GM18858 (cell line): ENCODE measurements around the gene ADAM15.
A peak's percentile ranks its signal among the peaks of the same experiment; 100 is the strongest.

Source experiments
- ATAC-seq: cut with Tn5 transposase; IDR thresholded peaks from one replicate; pipeline ENCODE4 v1.9.1; 2021; ENCODE audit not compliant: unreplicated experiment

The ADAM15 gene

DNA sequence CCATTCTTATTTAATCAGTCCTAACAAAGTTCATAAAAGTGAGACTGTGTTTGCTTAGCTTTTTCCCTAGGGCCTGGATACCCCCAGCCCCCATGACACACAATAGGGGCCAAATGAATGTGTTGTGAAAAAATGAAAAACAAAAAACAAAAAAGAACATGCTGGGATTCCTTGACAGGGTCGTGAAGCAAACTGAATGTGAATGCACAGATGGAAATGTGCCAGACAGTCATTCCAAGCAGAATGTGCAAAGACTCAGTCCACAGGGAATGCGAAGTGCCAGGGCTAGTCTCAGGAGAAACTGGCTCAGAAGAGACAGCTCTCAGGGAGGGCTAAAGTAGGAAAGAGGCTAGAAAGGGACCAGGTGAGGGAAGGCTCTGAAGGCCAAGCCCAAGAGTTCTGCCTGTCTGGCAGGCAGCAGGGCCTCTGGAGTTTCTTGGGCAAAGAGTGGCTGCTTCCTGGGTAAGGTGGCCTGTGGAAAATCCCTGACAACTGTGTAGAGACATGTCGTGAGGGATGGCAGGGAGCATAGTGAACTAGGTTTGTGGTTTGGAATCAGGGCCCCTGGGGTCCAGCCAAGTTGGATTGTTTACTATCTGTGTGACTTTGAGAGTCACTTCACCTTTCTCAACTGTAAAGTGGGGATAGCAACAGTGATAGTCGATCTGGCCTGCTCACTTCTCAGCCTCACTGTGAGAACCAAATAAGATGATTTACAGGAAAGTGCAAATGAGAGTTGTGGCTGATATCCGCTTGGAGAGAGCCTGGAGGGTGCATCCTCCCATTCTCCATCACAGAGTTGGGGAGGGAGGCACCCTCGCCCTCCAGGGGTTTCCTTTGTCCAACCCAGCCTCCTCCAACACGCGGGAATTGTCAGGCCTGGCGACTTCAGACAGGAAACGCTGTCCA, 1.2 kb upstream of the ADAM15 start:
- no peak for ATAC-seq

DNA sequence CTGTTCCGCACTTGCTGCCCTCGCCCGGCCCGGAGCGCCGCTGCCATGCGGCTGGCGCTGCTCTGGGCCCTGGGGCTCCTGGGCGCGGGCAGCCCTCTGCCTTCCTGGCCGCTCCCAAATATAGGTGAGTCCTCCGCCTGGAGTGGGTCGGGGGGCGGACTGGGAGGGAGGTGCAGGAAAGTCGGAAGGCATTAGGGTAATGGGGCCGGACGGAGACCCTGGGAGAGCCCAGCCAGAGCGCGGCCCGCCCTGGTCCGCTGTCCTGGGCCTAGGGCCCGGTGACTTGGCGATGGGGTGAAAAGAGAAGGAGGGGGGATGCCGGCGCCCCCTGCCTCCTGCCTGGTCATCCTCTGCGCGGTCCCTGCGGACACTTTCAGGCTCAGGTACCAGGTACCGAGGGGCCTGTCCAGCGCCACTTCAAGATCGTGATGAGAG, 243 bp downstream of the ADAM15 start:
- ATAC-seq: no peak

DNA sequence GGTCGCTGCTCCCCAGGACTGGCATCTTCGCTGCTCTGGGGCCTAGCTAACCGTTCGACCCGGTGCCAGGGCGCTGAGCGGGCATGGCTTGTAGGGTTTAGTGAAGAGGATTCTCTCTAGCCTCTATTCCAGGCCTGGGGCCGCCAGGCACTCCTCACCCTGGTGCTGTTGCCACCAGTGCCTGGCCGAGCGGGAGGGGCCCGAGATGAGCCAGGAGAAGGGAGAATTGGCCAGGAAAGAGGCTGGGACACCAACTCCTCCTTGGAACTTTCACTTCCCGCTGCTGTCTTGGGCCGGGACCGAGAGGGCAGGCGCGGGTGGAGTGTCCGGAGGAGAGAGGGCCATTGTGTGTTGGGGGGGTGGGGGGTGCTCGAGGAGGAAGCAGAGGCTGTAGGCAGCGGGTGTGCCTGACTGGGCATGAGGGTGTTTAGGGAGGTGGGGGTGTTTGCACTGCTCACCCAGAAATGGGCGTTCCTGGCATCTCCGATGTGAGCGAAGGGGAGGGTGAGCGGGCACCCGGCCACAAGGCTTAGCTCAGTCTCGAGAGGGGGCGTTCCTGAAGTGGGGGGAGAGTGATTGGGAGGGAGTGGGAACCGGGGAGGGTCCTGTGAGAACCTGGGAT, 772 bp downstream of the ADAM15 start:
- no peak for ATAC-seq

DNA sequence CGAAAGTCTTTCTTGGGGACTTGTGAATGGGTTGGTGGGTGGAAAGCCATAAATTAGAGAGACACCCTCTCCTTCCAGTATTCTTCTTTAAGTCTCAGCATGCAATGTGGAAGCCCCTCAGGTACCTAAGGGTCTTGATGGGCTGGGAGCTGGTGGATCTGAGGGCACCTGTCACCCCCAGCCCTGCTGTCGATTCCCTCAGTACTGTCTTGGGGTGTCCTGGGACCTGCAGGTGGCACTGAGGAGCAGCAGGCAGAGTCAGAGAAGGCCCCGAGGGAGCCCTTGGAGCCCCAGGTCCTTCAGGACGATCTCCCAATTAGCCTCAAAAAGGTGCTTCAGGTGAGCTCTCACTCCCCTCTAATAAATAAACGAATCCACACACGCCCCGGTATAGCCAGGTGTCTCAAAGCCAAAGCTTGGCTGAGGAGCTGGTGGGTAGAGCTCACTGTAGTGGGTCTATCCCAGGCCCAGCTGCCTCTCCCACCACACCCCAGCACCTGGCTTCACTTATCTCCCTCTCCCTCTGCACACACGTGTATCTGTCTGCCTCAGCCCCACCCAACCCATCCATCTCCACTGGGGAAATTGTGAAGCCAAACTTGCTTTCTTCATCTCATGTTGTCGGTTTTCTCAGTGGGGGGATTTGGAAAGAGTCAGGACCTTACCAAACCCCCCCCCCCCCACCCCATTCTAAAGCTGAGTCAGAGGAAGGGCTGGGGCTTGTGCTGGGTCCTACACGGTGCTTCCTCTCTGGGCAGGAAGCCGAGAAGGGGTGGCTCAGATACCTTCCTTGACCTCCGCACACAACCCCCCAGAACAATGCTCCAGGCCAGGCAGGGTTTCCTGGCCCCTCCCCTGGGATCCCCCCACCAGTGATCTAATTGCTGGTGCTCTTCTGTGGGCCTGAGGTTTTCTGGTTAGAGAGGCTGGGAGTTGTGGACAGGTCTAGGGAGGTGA, 1.6 kb downstream of the ADAM15 start:
- ATAC-seq: no peak

DNA sequence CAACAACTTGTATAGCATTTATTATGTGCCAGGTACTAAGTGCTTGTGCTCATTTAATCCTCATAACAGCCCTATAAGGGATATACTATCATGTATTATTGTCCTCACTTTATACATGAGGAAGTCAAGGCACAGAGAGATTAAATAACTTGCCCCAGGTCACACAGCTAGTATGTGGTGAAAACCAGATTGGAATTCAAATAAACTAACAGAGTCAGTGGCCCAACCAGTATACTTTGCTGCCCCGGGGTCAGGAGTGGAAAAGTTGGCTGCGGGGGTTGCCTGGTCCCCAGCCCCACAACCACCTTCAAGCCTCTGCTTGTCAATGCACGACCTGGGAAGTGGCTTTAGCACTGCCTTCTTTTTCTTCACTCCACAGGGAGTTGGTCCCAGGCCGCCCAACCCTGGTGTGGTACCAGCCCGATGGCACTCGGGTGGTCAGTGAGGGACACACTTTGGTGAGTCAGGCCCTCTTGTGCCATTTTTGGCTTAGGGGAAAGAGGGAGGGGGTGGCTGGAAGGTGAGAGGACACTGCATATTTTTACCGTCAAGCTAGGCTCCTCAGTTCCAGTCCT, 2.5 kb downstream of the ADAM15 start:
- no peak for ATAC-seq

DNA sequence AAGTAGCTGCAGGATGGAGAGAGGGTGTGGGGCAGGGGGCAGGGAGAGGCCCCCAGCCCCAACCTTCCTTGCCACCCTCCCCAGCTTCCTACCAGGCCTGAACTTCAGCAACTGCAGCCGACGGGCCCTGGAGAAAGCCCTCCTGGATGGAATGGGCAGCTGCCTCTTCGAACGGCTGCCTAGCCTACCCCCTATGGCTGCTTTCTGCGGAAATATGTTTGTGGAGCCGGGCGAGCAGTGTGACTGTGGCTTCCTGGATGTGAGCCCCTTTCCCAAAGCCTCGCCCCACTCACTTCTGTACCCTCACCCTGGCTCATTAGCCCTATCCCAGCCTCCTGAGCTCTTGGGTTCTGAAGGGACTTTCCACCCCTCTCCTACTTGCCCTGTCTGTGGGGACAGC, 6.0 kb downstream of the ADAM15 start:
- no peak for ATAC-seq

DNA sequence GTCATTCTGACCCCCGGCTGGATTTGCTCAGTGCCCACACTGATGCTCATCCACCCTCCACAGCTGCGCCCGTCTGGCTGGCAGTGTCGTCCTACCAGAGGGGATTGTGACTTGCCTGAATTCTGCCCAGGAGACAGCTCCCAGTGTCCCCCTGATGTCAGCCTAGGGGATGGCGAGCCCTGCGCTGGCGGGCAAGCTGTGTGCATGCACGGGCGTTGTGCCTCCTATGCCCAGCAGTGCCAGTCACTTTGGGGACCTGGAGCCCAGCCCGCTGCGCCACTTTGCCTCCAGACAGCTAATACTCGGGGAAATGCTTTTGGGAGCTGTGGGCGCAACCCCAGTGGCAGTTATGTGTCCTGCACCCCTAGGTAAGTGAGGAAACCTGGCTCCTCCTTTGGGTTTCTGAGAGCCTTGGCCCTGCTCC, 6.7 kb downstream of the ADAM15 start:
- no peak for ATAC-seq

DNA sequence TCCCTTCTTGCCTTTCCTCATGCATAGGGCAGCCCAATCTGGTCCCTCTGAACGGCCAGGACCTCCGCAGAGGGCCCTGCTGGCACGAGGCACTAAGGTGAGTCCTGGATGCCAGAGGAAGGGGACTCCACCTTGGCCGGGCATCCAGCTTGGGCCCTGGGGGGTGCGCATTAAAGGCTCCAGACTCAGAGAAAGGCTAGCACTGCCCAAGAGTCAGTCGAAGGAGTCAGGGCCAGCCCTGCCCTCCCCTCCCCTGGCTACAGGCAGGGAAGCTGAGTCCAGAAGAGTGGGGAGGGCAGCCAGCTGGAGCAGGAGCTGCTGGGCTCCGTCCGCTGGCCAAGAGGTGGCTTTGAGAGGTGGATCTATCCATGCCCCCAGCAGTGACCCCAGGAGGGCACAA, 9.6 kb downstream of the ADAM15 start:
- no peak for ATAC-seq

DNA sequence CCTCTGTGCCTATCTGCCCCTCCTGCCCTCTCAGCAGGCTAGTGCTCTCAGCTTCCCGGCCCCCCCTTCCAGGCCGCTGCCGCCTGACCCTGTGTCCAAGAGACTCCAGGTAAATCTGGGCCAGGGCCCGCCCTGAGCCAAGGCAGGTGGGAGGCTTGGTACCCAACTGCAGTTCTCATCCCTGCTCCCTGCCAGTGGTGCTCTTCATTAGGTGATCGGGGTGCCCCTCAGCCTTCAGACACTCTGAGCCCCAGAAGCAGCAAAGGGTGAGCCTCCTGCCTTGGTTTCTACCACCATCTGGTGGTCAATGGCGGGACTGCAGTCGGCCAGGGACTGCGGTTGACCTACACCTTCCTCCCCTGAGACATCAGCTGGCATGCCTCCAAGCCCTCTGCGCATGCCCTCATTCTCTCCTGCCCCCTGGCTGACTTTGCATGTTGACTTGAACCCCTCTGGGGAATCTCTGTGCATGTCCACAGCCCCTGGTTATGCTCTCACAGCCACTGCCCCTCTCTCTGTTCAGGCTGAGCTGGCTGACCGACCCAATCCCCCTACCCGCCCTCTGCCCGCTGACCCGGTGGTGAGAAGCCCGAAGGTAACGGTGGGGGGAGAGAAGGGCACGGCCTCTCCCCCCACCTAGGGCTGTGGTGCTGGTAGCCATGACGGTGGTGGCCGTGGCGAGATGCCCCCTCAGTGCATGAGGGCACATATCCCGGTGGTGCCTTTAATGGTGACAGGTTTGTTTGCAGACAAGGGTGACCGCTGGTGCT, 10.4 kb downstream of the ADAM15 start:
- ATAC-seq: peak; percentile 36

DNA sequence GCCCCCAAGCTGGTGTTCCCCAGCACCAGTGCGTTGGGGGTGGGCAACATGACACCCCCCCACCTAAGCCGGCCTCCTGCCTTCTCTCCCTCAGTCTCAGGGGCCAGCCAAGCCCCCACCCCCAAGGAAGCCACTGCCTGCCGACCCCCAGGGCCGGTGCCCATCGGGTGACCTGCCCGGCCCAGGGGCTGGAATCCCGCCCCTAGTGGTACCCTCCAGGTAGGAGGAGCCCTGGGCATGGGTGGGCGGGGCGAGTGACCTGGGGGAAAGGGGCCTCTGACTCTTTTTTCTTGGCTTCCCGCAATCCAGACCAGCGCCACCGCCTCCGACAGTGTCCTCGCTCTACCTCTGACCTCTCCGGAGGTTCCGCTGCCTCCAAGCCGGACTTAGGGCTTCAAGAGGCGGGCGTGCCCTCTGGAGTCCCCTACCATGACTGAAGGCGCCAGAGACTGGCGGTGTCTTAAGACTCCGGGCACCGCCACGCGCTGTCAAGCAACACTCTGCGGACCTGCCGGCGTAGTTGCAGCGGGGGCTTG, 11.1 kb downstream of the ADAM15 start:
- no peak for ATAC-seq

DNA sequence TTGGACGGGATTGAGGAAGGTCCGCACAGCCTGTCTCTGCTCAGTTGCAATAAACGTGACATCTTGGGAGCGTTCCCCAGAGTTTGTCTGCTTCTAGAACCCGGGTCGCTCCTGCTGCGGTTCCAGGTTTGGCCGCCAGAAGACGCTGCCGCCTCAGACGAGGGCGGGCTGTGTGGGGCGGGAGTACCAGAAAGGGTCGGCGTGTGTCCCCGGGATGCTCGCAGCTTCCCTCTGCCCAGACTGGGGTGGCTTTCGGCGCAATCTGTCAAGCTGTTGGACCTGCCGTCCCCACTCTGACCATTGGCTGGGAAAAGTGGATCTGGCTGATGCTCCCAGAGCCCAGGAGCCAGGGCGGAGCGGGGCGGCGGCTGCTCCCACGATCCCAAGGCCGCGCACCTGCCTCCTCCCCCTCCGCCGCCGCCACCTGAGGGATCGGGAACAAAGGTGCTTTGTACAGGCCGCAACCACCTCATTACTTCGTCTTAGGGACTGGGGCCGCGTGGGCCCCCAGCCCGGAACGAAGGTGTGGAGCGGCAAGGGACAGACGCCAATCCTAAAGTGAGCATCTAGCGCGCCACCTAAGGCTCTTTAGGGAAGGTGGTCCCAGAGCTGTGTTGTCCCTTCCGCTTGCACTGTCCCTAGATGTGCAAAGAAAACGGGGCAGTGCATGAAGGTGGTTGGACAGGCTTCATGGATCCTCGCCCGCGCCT, 11.7 kb downstream of the ADAM15 start:
- no peak for ATAC-seq

DNA sequence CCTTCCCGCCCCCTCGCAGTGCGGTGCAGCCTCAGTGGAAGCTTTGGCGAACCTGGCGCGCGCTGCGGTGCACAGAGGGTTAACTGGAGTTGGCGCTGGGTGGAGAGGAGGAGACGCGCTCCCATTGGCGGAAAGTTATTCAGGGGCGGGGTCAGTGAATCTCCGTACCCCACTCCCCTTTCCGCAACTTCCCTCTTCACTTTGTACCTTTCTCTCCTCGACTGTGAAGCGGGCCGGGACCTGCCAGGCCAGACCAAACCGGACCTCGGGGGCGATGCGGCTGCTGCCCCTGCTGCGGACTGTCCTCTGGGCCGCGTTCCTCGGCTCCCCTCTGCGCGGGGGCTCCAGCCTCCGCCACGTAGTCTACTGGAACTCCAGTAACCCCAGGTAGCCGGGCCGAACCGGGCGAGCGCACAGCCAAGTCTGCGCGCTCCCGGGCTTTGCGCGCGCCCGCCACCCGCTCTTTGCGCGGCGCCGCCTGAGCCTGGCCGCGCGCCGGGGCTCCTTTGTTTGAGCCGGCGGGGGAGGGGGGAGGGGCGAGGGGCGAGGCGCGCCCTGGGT, 12.5 kb downstream of the ADAM15 start, which contains the start of gene EFNA4:
EFNA4 (plus strand) TSS at position 191 of the 561 bp plus-strand sequence; CDS start at position 275, 84 bp downstream.
- peak; percentile 44 for ATAC-seq

DNA sequence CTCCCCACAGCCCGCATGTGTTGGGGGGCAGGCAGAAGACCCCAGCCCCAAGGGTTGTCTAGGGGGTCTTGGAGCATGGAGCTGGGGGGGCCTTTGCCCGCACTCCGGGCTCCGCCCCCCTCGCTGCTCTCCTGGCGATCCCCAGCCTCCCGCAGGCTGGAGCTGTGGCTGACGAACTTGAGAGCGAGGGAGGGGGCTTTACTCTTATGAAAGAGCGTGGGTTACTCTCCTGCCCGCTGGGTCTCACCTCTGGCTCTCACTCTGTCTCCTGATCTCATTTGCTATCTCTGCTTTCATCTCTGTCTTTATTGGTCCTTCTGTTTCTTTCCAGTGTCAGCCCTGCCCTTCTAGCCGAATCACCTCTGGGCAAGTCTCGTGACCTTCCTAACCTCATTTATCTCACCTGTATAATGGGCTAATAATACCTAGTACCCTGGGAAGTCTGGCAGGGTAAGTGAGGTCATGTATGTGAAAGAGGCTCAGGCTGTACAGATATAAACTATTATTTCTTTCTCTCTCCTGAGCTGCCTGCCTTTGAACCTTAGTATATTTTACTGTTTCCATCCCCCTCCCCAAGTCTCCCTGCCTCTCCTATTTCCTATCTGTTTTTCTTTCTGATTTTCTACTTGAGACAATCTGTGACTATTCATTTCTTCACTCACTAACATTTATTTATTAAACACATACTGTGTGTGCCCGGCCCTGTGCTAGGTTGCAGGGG, 13.2 kb downstream of the ADAM15 start:
- no peak for ATAC-seq

DNA sequence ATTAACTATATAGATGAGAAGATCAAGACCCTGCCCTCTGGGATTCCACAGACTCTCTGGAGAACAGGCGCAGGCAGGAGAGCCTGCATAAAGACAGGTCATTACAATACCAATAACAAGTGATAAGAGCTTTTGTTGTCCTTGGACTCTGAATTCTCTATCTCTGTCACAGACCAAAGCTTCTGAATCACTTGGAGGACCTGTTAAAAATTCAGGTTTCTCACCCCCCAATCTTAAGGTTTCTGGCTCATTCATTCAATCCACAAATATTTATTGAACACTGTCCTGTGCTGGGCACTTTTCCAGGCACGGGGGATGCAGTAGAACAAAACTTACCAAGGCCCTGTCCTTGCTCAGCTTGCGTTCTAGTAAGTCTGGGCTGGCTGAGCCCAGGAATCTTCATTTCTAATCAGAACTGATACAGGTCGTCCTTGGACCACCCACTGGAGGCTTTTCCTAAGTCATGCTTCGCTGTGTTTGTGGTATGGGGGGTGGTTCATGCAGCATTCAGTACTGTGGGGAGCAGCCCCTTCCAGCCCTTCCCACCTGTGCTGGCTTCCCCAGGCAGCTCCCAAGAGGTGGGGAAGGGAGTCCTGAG, 13.8 kb downstream of the ADAM15 start:
- no peak for ATAC-seq

DNA sequence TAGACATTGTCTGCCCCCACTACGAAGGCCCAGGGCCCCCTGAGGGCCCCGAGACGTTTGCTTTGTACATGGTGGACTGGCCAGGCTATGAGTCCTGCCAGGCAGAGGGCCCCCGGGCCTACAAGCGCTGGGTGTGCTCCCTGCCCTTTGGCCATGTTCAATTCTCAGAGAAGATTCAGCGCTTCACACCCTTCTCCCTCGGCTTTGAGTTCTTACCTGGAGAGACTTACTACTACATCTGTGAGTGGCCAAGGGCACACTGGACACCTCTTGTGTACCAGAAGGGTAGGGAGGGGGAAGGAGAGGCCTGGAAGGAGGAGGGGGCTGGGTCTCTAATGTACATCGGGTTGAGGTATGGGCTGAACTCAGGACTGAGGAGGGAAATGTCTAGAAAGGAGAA, 15.7 kb downstream of the ADAM15 start:
- ATAC-seq: no peak

DNA sequence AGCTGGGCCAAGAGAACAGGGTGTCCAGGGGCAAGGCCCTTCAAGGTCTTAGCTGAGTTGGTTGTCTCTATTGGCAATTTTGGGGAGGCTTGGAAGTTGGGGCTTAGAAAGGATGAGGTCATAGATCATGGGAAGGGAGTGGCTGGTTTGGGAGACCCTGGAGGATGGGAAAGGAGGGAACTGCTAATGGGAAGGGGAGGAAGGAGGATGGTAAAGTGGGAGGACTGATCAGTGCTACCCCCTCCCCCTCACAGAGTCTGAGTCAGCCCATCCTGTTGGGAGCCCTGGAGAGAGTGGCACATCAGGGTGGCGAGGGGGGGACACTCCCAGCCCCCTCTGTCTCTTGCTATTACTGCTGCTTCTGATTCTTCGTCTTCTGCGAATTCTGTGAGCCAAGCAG, 17.5 kb downstream of the ADAM15 start:
- ATAC-seq: no peak

DNA sequence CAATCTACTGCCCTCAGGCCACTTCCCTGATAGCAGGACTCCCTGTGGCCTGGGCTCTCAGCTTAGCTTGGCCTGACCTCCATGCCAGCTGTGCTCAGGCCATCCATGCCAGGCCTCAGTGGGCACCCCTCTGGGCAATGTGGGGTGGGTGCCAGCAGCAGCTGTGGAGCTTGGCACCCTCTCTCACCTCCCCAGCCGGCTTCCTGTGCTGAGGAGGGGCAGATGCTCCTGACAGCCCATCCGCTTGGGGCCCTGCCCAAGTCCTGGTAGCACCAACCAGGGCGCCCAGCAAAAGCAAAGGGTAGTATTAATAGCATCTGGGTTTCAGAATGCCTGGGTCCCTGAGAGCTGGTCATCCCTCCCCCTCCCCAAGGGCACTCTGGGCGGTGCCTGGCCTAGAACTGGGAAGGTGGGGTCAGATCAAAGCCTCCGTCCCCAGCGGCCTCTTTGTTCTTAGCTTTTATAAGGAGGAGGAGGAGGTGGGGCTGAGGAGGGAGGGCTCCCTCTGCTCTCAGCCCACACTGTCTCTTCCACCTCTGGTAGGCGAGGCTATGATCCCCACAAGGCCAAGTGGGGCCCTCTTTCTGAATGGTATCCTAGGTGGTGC, 18.5 kb downstream of the ADAM15 start:
- ATAC-seq: no peak
